Measurements from ENCODE around the gene AGFG2. TPM values are rescaled to one million over a fixed set of nuclear protein-coding genes. Genes with fewer than 3 reads are reported as not detected.

Gene AGFG2
- total RNA-seq, 1 experiment from 2014 or later: 30.4 TPM

DNA sequence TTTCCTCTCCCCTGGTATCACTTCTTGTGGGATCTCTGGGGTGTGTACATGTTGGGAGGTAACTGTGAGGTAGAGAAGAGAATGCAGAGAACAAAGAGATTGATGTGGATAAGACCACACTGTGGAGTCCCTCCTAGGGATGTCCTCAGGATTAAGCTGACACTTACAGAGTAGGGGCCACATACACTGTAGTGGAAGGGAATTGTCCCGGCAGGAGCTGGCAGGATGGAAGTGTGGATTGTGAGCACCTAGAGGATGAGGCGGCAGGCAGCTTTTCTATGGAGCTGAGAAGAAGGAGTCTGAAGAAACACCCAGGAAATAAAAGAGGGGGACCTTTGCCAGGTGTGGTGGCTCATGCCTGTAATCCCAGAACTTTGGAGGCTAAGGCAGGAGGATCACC lies 13.5 kb downstream of the AGFG2 start:
- CTCF ChIA-PET: interaction anchor here (0.7 kb wide), 1 partner anchor 36 kb away, joined by 4 read pairs; no protein-coding TSS in a partner anchor

DNA sequence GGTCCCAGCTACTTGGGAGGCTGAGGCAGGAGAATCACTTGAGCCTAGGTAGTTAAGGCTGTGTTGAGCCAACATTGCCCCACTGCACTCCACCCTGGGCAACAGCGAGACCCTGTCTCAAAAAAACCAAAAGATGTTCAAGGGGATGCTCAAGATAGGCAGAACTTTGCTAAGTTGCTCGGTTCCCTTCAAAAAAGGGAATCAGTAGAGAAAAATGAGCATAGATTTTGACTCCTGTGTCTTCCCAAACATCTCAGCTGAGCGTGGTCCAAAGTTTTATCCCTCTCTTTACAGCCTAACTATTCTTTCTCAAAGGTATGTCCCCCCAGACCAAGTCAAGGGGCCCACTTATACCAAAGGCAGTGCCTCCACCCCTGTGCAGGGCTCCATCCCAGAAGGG lies 14.0 kb downstream of the AGFG2 start:
- Histone ChIP-seq H3K4me1 (replicated peaks; ENCODE audit: insufficient read depth) (peaks cover 10% of the 10 kb centered on the region), H3K9me3 (ENCODE audit: insufficient read depth, low read depth) (no peaks in the 10 kb centered on the region), H3K27me3 (ENCODE audit: insufficient read depth, low read depth) (no peaks in the 10 kb centered on the region), H3K36me3 (ENCODE audit: low read depth) (no peaks in the 10 kb centered on the region; the same call in none of the 2 replicates), H4K20me1 (ENCODE audit: insufficient read depth) (no peaks in the 10 kb centered on the region), H2AFZ (no peak overlapping the region), H3K4me3 (no peak overlapping the region), H3F3A (ENCODE audit: insufficient read depth, low read depth) (peaks cover 15% of the 10 kb centered on the region; the same call in 1 of the 2 replicates), H3K4me2 (no peak overlapping the region), H3K79me2 (ENCODE audit: low read depth) (peaks cover 17% of the 10 kb centered on the region), H3K9me2 (ENCODE audit: insufficient read depth) (no peaks in the 10 kb centered on the region), H3K27ac (no peak overlapping the region)
- ChIA-PET CTCF (interaction anchor here (0.7 kb wide), 1 partner anchor 36 kb away, joined by 4 read pairs; no protein-coding TSS in a partner anchor), POLR2A (ENCODE audit: unreplicated experiment) (no interaction called here)
- TF ChIP-seq EZH2 (IDR thresholded peaks at IDR 0.05; ENCODE audit: low read depth): no peak
- TF ChIP-seq, protein P1, sequence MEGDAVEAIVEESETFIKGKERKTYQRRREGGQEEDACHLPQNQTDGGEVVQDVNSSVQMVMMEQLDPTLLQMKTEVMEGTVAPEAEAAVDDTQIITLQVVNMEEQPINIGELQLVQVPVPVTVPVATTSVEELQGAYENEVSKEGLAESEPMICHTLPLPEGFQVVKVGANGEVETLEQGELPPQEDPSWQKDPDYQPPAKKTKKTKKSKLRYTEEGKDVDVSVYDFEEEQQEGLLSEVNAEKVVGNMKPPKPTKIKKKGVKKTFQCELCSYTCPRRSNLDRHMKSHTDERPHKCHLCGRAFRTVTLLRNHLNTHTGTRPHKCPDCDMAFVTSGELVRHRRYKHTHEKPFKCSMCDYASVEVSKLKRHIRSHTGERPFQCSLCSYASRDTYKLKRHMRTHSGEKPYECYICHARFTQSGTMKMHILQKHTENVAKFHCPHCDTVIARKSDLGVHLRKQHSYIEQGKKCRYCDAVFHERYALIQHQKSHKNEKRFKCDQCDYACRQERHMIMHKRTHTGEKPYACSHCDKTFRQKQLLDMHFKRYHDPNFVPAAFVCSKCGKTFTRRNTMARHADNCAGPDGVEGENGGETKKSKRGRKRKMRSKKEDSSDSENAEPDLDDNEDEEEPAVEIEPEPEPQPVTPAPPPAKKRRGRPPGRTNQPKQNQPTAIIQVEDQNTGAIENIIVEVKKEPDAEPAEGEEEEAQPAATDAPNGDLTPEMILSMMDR (conservative IDR thresholded peaks at IDR 0.05): no peak
- no peak for DNase-seq
- intact Hi-C loops (cut with micrococcal nuclease; ENCODE audit: unreplicated experiment): no loop called here
- no TSS peak for BruUV-seq (replicated peaks)

More for the DNA sequence above, 13.5 kb downstream of the AGFG2 start:
- Histone ChIP-seq H4K20me1 (ENCODE audit: insufficient read depth) (no peaks in the 10 kb centered on the region), H3K27me3 (ENCODE audit: insufficient read depth, low read depth) (no peaks in the 10 kb centered on the region), H3K4me1 (replicated peaks; ENCODE audit: insufficient read depth) (peaks cover 15% of the 10 kb centered on the region), H3K9me2 (ENCODE audit: insufficient read depth) (no peaks in the 10 kb centered on the region), H3K27ac (no peak overlapping the region), H3K9me3 (ENCODE audit: insufficient read depth, low read depth) (no peaks in the 10 kb centered on the region), H3K79me2 (ENCODE audit: low read depth) (peaks cover 22% of the 10 kb centered on the region), H3K36me3 (ENCODE audit: low read depth) (no peaks in the 10 kb centered on the region; the same call in none of the 2 replicates), H2AFZ (no peak overlapping the region), H3F3A (ENCODE audit: insufficient read depth, low read depth) (peaks cover 20% of the 10 kb centered on the region), H3K4me3 (no peak overlapping the region), H3K4me2 (no peak overlapping the region)
- TF ChIP-seq EZH2 (IDR thresholded peaks at IDR 0.05; ENCODE audit: low read depth): no peak
- TF ChIP-seq, protein P1 (conservative IDR thresholded peaks at IDR 0.05): no peak
- intact Hi-C loops (cut with micrococcal nuclease; ENCODE audit: unreplicated experiment): no loop called here
- DNase-seq: no peak
- no TSS peak for BruUV-seq (replicated peaks)
- POLR2A ChIA-PET (ENCODE audit: unreplicated experiment): no interaction called here

DNA sequence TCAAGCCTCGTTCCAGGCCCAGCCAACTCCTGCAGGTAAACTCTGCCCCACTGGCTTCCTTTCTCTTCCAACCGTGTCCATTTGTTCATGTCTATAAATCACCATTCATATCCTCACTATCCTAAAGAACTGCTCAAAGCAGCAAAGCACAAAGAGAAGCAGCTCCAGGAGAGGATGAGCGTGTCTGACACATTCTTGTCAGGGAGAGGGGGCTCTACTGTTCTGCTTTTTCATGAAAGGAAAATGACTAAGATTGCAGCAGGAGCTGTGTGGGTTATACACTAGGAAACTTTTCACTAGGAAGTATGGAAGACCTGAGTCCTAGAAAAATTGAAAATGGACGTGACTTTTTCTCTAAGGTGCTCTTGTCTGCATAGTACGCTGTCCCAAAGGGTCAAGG lies 16.7 kb downstream of the AGFG2 start:
- POLR2A ChIA-PET (ENCODE audit: unreplicated experiment): no interaction called here
- CTCF ChIA-PET: no interaction called here
- no peaks in the 10 kb centered on the region; the same call in 1 of the 2 replicates for H3K36me3 ChIP-seq (ENCODE audit: low read depth)
- no peak overlapping the region for H3K4me3 ChIP-seq
- no peaks in the 10 kb centered on the region for H3K79me2 ChIP-seq (ENCODE audit: low read depth)
- H3K9me3 ChIP-seq (ENCODE audit: insufficient read depth, low read depth): no peaks in the 10 kb centered on the region
- intact Hi-C loops (cut with micrococcal nuclease; ENCODE audit: unreplicated experiment): no loop called here
- no peak overlapping the region for H2AFZ ChIP-seq
- BruUV-seq (replicated peaks): no TSS peak
- H3K27me3 ChIP-seq (ENCODE audit: insufficient read depth, low read depth): no peaks in the 10 kb centered on the region
- no peak for DNase-seq
- no peak overlapping the region for H3K27ac ChIP-seq
- H3K4me1 ChIP-seq (replicated peaks; ENCODE audit: insufficient read depth): 0 out of 2 replicates have a peak, but pooled peaks cover 8% of the 10 kb centered on the region
- peaks cover 15% of the 10 kb centered on the region for H3F3A ChIP-seq (ENCODE audit: insufficient read depth, low read depth)
- no peaks in the 10 kb centered on the region for H3K9me2 ChIP-seq (ENCODE audit: insufficient read depth)
- no peak for TF ChIP-seq EZH2 (IDR thresholded peaks at IDR 0.05; ENCODE audit: low read depth)
- TF ChIP-seq, protein P1 (conservative IDR thresholded peaks at IDR 0.05): no peak
- no peaks in the 10 kb centered on the region for H4K20me1 ChIP-seq (ENCODE audit: insufficient read depth)
- no peak overlapping the region for H3K4me2 ChIP-seq
